Esophagus (tissue), 2 donors: ENCODE data around the gene APOBEC3F. TPM values are rescaled to one million over a fixed set of nuclear protein-coding genes. Genes with fewer than 3 reads are reported as not detected.

Source experiments
- H3K27ac ChIP-seq, 2 donors: one replicate each; pipeline ENCODE4 v1.5.1; 2013; ENCODE audit warnings: low read depth in 2 of 2, mild to moderate bottlenecking in 2 of 2, inconsistent platforms in 1 of 2, low read length in 1 of 2, moderate library complexity in 1 of 2
- H3K27me3 ChIP-seq, 2 donors: one replicate each; pipeline ENCODE4 v1.6.1; 2013; ENCODE audit warnings: low read length in 2 of 2, control low read depth in 1 of 2, mild to moderate bottlenecking in 1 of 2; ENCODE audit not compliant: insufficient read depth in 2 of 2, control insufficient read depth in 1 of 2
- H3K36me3 ChIP-seq, 2 donors: one replicate each; pipeline ENCODE4 v1.6.1; 2013; ENCODE audit warnings: low read length in 1 of 2; ENCODE audit not compliant: control insufficient read depth in 2 of 2, insufficient read depth in 2 of 2
- H3K4me1 ChIP-seq, 2 donors: one replicate each; pipeline ENCODE4 v1.6.1; 2013; ENCODE audit warnings: low read length in 1 of 2; ENCODE audit not compliant: control insufficient read depth in 2 of 2, insufficient read depth in 2 of 2
- H3K4me3 ChIP-seq, 2 donors: one replicate each; pipeline ENCODE4 v1.5.1; 2013; ENCODE audit warnings: low read length in 2 of 2, mild to moderate bottlenecking in 2 of 2, low read depth in 1 of 2, moderate library complexity in 1 of 2
- H3K9me3 ChIP-seq, 2 donors: one replicate each; pipeline ENCODE4 v1.6.1; 2013; ENCODE audit warnings: mild to moderate bottlenecking in 2 of 2, low read depth in 1 of 2, low read length in 1 of 2, moderate library complexity in 1 of 2; ENCODE audit not compliant: control insufficient read depth in 2 of 2, insufficient read depth in 1 of 2
- WGBS, 2 donors: extraction: QIAGEN DNeasy Blood & Tissue Kit; methylation state at CpG; one replicate each; pipeline ENCODE4 v1.1.7; 2013; 5-methylcytosine and 5-hydroxymethylcytosine counted together
- polyA plus RNA-seq, 2 donors: library from polyadenylated mRNA; stranded (reverse); fragments of 200-250 nt; gene quantifications; one replicate each; pipeline ENCODE4 v1.2.3, GENCODE V29; 2013
- donor health status: healthy with polysubstance abuse.
- donor health status: Bipolar disorder and iron deficiency.

Gene APOBEC3F
- polyA plus RNA-seq, 2 donors, result 1.8 to 5.2 TPM

DNA sequence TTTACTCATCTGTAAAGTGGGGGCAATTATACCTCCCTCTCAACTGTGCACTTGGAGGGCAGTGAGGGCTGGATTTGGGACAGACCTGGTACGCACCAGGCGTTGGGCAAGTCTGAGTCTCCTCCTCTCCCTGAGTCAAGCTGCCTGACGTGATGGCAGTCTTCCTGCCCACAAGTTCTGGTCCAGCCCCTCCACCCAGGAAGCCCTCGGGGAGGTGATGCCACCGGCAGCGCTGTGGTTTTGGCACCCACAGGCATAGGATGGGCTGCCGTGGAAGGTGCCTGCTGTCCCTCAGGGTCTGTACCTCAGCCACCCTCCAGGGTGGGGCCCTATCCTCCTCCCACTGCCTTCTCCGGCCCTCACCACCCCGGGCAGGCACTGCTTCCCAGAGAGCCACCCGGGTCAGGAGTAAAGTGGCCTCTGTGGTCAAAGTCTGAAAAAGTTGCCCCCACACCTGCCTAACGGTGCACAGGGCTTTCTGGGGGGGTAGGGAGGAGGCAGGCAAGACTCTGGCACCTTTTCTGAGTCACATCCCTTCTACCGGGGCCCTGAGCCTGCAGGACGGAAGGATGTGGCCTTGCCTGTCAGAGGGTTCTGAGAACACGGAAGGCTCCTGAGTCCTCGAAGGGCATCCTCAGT lies 49.9 kb downstream of the APOBEC3F start:
- peaks cover 0 to 9% of the 10 kb centered on the region in 2 donors for H3K4me1 ChIP-seq
- no peaks in the 10 kb centered on the region for H3K27me3 ChIP-seq
- no peaks in the 10 kb centered on the region for H3K9me3 ChIP-seq
- 44 to 49% methylated on average over 15 of the region's 15 CpGs for WGBS, 2 donors
- H3K36me3 ChIP-seq, result no peaks in the 10 kb centered on the region
- H3K27ac ChIP-seq, result peak overlapping the region; percentile 58 to 61
- H3K4me3 ChIP-seq, result no peak overlapping the region

DNA sequence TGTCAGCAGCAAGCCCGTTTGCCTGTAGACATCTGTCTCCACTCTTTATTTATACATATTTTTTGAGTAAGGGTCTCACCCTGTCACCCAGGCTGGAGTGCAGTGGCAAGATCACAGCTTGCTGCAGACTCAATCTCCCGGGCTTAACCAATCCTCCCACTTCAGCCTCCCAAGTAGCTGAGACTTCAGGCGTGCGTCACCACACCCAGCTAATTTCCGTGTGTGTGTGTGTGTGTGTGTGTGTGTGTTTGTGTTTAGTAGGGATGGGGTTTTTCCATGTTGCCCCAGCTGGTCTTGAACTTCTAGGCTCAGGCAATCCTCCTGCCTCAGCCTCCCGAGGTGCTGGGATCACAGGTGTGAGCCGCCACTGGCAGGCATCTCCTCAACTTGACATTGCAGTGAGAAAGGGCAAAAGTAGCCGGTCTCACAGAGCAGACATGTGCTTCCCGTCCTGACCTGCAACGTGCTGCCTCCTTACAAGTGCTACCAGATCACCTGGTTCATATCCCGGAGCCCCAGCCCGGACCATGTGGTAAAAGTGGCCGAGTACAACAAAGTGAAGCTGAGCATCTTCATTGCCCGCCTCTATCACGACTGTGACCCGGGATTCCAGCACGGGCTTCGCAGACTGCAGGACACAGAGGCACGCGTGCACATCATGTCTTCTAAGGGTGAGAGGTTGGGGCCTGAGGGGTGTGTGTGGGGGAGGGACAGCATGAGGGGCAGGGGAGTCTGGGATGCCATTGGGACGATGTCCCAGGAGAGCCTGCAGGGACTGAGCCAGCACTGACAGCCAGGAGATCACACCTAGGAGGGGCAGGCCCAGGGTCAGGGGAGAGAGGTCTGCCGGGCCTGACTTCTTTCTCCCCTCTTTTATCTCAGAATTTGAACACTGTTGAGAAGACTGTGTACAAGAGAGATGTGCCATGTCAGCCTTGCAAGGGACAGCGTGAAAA lies 50.7 kb downstream of the APOBEC3F start:
- H3K27ac ChIP-seq, result peak overlapping the region in 1 of 2 donors; percentile 51
- H3K4me3 ChIP-seq, result no peak overlapping the region
- no peaks in the 10 kb centered on the region for H3K9me3 ChIP-seq
- no peaks in the 10 kb centered on the region for H3K36me3 ChIP-seq
- 77 to 81% methylated on average over 23 of the region's 23 CpGs for WGBS, 2 donors
- H3K27me3 ChIP-seq, result no peaks in the 10 kb centered on the region
- H3K4me1 ChIP-seq, result peaks cover 0 to 9% of the 10 kb centered on the region in 2 donors

DNA sequence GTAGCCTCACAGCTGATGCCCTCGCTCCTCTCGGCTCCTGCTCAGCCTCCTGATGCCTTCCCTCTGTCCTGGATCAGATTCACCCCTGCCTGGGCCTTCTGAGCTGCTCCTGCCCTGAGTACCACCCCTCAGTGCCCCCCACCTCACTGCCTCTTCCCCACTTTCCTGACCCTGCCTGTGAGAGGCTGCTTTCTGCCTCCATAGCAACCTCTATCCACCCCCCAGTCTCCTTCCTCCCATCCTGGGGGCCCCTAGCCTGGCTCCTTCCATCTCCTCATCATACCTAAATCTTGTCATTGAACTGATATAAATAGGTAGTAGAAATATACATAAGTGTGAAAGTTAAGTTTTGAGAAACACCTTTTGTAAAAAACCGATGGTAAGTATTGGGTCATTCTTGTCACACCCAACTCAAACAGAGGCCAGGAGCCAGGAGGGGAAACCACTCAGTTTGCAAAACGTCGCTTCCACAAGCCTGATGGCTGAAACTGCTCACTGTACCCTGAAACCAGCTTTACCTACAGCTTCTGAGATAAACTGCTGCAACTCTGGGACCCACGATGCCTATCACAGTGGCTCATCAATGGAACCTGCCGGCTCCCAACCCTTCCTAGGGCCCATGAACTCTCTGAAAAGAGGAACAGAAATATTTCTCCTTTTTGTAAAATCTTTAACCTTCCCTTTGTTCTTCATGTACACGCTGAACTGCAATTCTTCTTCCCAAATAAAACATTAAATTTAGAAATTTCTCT lies 51.6 kb downstream of the APOBEC3F start:
- 61 to 70% methylated on average over 8 of the region's 8 CpGs for WGBS, 2 donors
- Histone ChIP-seq H3K36me3 (no peaks in the 10 kb centered on the region), H3K4me1 (peaks cover 0 to 14% of the 10 kb centered on the region in 2 donors), H3K9me3 (no peaks in the 10 kb centered on the region), H3K27ac (peak overlapping the region in 1 of 2 donors; percentile 6), H3K4me3 (no peak overlapping the region), H3K27me3 (no peaks in the 10 kb centered on the region)

DNA sequence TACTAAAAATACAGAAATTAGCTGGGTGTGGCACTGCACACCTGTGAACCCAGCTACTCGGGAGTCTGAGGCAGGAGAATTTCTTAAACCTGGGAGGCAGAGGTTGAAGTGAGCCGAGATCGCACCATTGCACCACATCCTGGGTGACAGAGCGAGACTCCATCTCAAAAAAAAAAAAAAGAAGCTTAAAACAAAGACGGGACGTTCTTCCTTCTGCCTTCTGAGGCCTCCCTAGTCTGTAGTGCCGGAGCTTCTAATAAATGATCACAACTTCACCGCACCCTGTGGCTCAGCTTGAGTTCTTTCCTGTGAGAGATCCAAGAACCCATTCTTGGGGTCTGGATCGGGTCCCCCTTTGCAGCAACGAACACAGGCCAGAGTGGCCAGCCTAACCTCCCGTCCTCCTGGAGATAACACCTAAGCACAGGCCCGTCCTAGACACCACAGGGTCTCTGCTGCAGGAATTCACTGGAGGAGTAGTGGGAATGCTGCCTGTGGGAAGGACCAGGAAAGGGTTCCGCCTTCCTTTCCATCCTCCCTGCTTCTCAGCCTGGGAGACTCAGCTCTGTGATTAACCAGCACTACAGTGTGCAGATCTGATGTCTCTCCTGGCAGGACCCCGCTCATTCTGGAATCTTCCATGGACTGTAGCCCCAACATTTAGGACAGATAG lies 54.2 kb downstream of the APOBEC3F start:
- no peaks in the 10 kb centered on the region for H3K36me3 ChIP-seq
- H3K4me1 ChIP-seq, result peaks cover 0 to 20% of the 10 kb centered on the region in 2 donors
- no peaks in the 10 kb centered on the region for H3K9me3 ChIP-seq
- 76 to 81% methylated on average over 14 of the region's 14 CpGs for WGBS, 2 donors
- peak overlapping the region in 1 of 2 donors; percentile 4 for H3K27ac ChIP-seq
- no peak overlapping the region for H3K4me3 ChIP-seq
- no peaks in the 10 kb centered on the region for H3K27me3 ChIP-seq

DNA sequence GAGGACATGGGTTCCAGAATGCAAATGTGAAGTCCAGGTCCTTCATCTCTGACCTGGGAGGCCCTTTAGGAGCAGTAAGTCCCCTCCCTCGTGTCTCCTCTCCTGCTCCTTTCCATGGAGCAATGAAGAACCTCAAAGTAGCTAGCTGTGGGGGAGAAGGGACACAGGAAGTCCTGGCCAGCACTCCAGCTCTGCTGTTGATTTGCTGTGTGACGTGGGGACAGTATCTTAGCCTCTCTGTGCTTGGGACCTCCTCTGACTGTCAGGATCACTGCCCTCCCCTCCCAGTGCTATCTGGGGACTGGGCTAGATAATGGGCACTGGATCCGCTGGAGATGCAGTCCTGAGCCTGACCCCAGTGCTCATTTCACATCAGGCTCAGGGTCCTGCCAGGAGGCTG lies 55.3 kb downstream of the APOBEC3F start:
- Histone ChIP-seq H3K27me3 (no peaks in the 10 kb centered on the region), H3K4me1 (peaks cover 0 to 13% of the 10 kb centered on the region in 2 donors), H3K27ac (no peak overlapping the region), H3K9me3 (no peaks in the 10 kb centered on the region), H3K36me3 (no peaks in the 10 kb centered on the region), H3K4me3 (no peak overlapping the region)
- WGBS, 2 donors, result 86 to 91% methylated on average over 3 of the region's 3 CpGs

DNA sequence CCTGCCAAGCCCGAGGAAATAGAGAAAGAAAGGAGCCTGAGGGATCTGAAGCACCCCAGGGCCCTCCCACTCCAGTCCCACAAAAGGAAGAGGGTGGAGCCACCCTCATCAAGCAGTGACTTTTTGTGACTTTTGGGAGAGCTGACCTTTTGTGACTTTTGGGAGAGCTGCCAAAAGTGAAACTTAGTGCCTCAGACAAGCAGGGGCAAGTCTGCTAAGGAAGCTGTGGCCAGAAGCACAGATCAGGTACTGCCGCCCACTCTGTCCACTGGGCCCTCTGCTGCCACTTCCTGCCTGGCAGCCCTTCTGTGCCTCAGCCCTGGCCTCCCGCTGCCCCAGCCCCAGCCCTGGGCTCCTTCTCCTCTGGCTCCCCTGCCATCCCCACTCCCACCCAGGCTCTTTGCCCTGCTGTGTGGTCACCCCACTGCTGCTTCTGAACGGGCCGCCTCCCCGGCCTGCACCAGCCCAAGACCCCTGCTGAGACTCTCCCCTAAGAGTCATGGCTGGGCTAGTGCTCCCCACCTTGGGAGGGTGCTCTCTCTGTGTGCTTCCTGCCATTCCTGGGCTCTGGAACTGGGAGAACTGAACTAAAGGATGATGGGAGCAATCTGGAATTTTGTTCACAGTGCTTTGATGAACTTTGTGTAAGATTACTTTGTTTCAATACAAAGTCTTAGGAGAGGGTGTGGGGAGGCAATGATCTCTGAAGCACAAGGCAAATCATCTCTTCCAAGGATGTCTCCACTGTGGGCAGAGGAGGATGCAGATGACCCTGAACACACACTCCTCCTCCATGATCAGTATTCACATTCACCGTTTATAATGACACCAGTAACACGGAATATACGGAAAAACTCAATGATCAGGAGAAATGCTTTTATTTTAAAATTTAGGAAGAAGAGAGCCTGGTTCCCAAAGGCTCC lies 56.7 kb downstream of the APOBEC3F start, which contains the start of gene APOBEC3H:
Gene APOBEC3H, plus strand, starts transcription at position 147 of the 923 bp plus-strand sequence. CDS start 3,035 bp downstream, outside the sequence.
- WGBS, 2 donors, result 51 to 57% methylated on average over 9 of the region's 9 CpGs
- H3K4me1 ChIP-seq, result peaks cover 0 to 11% of the 10 kb centered on the region in 2 donors
- peak within 1 kb of the TSS; percentile 36 to 60 for H3K27ac ChIP-seq
- peak within 1 kb of the TSS in 1 of 2 donors; percentile 7 for H3K4me3 ChIP-seq
- H3K9me3 ChIP-seq, result no peaks in the 10 kb centered on the region
- no peaks in the 10 kb centered on the region for H3K36me3 ChIP-seq
- H3K27me3 ChIP-seq, result no peaks in the 10 kb centered on the region

DNA sequence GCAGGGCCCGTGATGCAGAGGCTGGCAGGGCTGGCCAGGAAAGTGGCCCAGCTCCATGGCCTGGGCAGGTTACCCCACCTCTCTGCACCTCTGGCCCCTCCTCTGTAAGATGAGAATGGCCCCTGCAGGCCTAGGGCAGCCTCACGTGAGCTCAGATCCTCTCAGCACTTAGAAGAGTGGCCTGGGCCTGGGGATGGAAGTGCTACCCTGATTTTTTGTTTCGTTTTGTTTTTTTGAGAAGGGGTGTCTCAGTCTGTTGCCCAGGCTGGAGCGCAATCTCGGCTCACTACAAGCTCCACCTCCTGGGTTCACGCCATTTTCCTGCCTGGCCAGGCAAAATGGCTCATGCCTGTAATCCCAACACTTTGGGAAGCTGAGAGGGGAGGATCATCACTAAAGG lies 57.4 kb downstream of the APOBEC3F start:
- no peak overlapping the region for H3K4me3 ChIP-seq
- H3K9me3 ChIP-seq, result no peaks in the 10 kb centered on the region
- no peaks in the 10 kb centered on the region for H3K36me3 ChIP-seq
- no peaks in the 10 kb centered on the region for H3K27me3 ChIP-seq
- WGBS, 2 donors, result 69 to 79% methylated on average over 6 of the region's 6 CpGs
- H3K4me1 ChIP-seq, result peaks cover 0 to 11% of the 10 kb centered on the region in 2 donors
- H3K27ac ChIP-seq, result no peak overlapping the region

DNA sequence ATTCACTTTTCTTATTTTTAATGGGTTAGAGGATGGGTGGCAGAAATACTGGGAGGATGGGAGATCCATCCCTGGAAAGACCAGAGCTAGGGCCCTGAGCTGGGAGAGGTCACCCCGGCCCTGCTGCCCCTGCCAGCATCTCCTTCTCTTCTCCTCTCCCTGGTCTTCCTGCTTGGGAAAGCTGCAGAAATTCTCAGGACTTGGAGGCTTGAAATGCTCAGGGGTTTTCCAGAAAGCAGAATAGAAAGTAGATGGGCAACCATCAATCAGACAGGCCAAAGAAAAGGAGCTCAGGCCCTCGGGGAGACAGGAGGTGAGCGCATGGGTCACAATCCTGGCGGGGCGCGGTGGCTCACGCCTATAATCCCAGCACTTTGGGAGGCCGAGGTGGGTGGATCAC lies 57.9 kb downstream of the APOBEC3F start:
- H3K36me3 ChIP-seq, result no peaks in the 10 kb centered on the region
- no peak overlapping the region for H3K4me3 ChIP-seq
- 67 to 74% methylated on average over 8 of the region's 8 CpGs for WGBS, 2 donors
- peaks cover 0 to 11% of the 10 kb centered on the region in 2 donors for H3K4me1 ChIP-seq
- no peaks in the 10 kb centered on the region for H3K27me3 ChIP-seq
- H3K9me3 ChIP-seq, result no peaks in the 10 kb centered on the region
- no peak overlapping the region for H3K27ac ChIP-seq
